Thyroid gland (tissue), 4 donors: Measurements from ENCODE around the gene SIPA1.

Source experiments
- POLR2A ChIP-seq, 2 donors: fragments of 450-650 bp; IDR thresholded peaks; one replicate each; pipeline ENCODE4 v1.6.1; 2017; ENCODE audit warnings: antibody characterized with exemption in 2 of 2, mild to moderate bottlenecking in 2 of 2, moderate library complexity in 1 of 2
- TF ChIP-seq, protein P1 (sequence below), 6 experiments: fragments of 200-600 bp in 3 of 6; fragments of 450-650 bp in 3 of 6; sonication (generic) in 3 of 6; IDR thresholded peaks; one replicate each; pipeline ENCODE4 v1.5.1; 2016 to 2019; ENCODE audit warnings: antibody characterized with exemption in 6 of 6, mild to moderate bottlenecking in 2 of 6, inconsistent platforms in 1 of 6, moderate library complexity in 1 of 6

DNA sequence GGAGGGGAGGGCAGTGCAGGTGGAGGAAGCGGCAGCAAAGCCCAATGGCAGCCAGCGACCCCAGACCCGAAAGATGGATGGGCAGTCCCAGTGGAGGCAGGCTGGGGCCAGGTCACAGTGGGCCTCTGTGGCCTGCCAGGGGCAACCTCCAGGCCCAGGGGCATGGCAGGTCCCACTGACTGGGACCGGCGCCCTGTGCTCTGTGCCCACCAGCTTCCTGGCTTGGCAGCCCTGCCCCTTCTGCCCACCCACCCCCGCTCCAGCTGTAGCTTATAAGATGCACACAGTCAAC lies 38.0 kb upstream of the SIPA1 start:
- TF ChIP-seq, protein P1, sequence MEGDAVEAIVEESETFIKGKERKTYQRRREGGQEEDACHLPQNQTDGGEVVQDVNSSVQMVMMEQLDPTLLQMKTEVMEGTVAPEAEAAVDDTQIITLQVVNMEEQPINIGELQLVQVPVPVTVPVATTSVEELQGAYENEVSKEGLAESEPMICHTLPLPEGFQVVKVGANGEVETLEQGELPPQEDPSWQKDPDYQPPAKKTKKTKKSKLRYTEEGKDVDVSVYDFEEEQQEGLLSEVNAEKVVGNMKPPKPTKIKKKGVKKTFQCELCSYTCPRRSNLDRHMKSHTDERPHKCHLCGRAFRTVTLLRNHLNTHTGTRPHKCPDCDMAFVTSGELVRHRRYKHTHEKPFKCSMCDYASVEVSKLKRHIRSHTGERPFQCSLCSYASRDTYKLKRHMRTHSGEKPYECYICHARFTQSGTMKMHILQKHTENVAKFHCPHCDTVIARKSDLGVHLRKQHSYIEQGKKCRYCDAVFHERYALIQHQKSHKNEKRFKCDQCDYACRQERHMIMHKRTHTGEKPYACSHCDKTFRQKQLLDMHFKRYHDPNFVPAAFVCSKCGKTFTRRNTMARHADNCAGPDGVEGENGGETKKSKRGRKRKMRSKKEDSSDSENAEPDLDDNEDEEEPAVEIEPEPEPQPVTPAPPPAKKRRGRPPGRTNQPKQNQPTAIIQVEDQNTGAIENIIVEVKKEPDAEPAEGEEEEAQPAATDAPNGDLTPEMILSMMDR (IDR thresholded peaks at IDR 0.05), result no peak
- TF ChIP-seq POLR2A (IDR thresholded peaks at IDR 0.05), result no peak
